A549 (cell line): ENCODE results near the gene MGAT5.

ENCODE experiments used
- CTCF ChIP-seq: fragments of >200 bp; sonication (Bioruptor Twin); formaldehyde crosslinking; IDR thresholded peaks from 3 replicates; pipeline ENCODE4 v1.5.1; 2016
- FOSL2 ChIP-seq, 2 experiments: fragments of 450-650 bp in 1 of 2; fragments of >200 bp in 1 of 2; sonication (Bioruptor Twin) in 1 of 2; formaldehyde crosslinking; IDR thresholded peaks; 2 replicates each; pipeline versions ENCODE4 v1.5.0 to v1.6.1; 2016 to 2020; ENCODE audit warnings: mild to moderate bottlenecking in 1 of 2, moderate library complexity in 1 of 2
- POLR2A ChIP-seq: IDR thresholded peaks from 2 replicates; pipeline ENCODE4 v1.6.1; 2012; ENCODE audit warnings: mild to moderate bottlenecking, low read length
- TP53 ChIP-seq: fragments of 250-450 bp; sonication (Bioruptor Pico); IDR thresholded peaks from 2 replicates; pipeline ENCODE4 v1.5.0; 2021; ENCODE audit warnings: mild to moderate bottlenecking, moderate library complexity

- TF ChIP-seq POLR2A, result no peak
- TF ChIP-seq FOSL2 (IDR thresholded peaks at IDR 0.05), result no peak
- TF ChIP-seq FOSL2 (CRISPR knock-in tag; IDR thresholded peaks at IDR 0.05), result no peak
- TF ChIP-seq TP53 (CRISPR knock-in tag), result no peak
- TF ChIP-seq CTCF, result no peak
Observed at GRCh38 chr2:134482131-134482723, 228.4 kb downstream of the MGAT5 start.
